Keratinocyte (primary cell): ENCODE results near the gene CAND2.
"Not testable (repeated sequence)": the region's sequence is repeated elsewhere in the genome, so short reads cannot be mapped to it uniquely, and the experiment has no call there.

Experiments used
- CTCF ChIP-seq, 3 experiments: IDR thresholded peaks in 1 of 3; conservative IDR thresholded peaks in 1 of 3; optimal IDR thresholded peaks in 1 of 3; 2 replicates in 2 of 3; 3 replicates in 1 of 3; pipeline versions ENCODE3 to v1.5.1; 2011; ENCODE audit warnings: low read length in 3 of 3, mild to moderate bottlenecking in 3 of 3, moderate library complexity in 2 of 3, control low read depth in 1 of 3, inconsistent platforms in 1 of 3; ENCODE audit not compliant: insufficient read depth in 2 of 3; ENCODE audit errors: extremely low read depth in 1 of 3
- EZH2 ChIP-seq: IDR thresholded peaks from one replicate; pipeline ENCODE4 v1.6.1; 2012; ENCODE audit warnings: inconsistent platforms, mild to moderate bottlenecking, low read length, moderate library complexity

- not testable (repeated sequence) for TF ChIP-seq CTCF (optimal IDR thresholded peaks at IDR 0.05 in 1 of 3, IDR thresholded peaks at IDR 0.05 in 1 of 3, conservative IDR thresholded peaks at IDR 0.05 in 1 of 3; ENCODE audit: extremely low read depth in 1 of 3, insufficient read depth in 2 of 3, low read length in 3 of 3); EZH2
Observed at GRCh38 chr3:12787967-12788690, 8.4 kb upstream of the CAND2 start.
